Measurements from ENCODE around the gene DAP.
"Not testable (repeated sequence)": the region's sequence is repeated elsewhere in the genome, so short reads cannot be mapped to it uniquely, and the experiment has no call there.

Gene DAP

DNA sequence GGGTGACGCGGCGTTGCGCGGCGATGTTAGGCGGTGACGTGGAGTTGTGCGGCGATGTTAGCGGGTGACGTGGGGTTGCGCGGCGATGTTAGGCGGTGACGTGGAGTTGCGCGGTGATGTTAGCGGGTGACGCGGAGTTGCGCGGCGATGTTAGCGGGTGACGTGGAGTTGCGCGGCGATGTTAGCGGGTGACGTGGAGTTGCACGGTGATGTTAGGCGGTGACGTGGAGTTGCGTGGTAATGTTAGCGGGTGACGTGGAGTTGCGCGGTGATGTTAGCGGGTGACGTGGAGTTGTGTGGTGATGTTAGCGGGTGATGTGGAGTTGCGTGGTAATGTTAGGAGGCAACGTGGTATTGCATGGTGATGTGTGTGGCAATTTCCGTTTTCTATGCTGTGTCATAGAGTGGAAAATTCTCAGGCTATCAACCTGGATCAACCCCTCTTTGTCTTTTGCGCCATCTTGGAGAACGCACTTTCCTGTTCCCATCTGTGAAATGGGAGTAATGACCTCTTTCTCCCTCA lies 121.1 kb downstream of the DAP start:
- Histone ChIP-seq H3K9ac (ENCODE audit: low read depth, low read length) (no peak overlapping the region), H3K36me3 (ENCODE audit: insufficient read depth, low read length) (no peaks in the 10 kb centered on the region), H3K27me3 (ENCODE audit: control insufficient read depth, insufficient read depth, low read length) (no peaks in the 10 kb centered on the region), H3K9me3 (replicated peaks; ENCODE audit: low read length) (no peaks in the 10 kb centered on the region), H3K4me3 (ENCODE audit: low read length) (no peak overlapping the region), H3K4me2 (ENCODE audit: low read length) (no peak overlapping the region), H3K4me1 (ENCODE audit: control insufficient read depth, insufficient read depth, low read length) (peaks cover 9% of the 10 kb centered on the region)

- H3K4me2 ChIP-seq (ENCODE audit: low read length); H3K9me3 ChIP-seq (replicated peaks; ENCODE audit: low read length); H3K4me3 ChIP-seq (ENCODE audit: low read length); H3K4me1 ChIP-seq (ENCODE audit: control insufficient read depth, insufficient read depth, low read length); H3K36me3 ChIP-seq (ENCODE audit: insufficient read depth, low read length); H3K27me3 ChIP-seq (ENCODE audit: control insufficient read depth, insufficient read depth, low read length); H3K9ac ChIP-seq (ENCODE audit: low read depth, low read length): not testable (repeated sequence)
Observed at GRCh38 chr5:10638723-10639122, 122.3 kb downstream of the DAP start.

- H3K27me3 ChIP-seq (ENCODE audit: control insufficient read depth, insufficient read depth, low read length), result no peaks in the 10 kb centered on the region
- no peak overlapping the region for H3K4me2 ChIP-seq (ENCODE audit: low read length)
- no peak overlapping the region for H3K9ac ChIP-seq (ENCODE audit: low read depth, low read length)
- H3K36me3 ChIP-seq (ENCODE audit: insufficient read depth, low read length), result no peaks in the 10 kb centered on the region
- peaks cover 9% of the 10 kb centered on the region for H3K4me1 ChIP-seq (ENCODE audit: control insufficient read depth, insufficient read depth, low read length)
- H3K9me3 ChIP-seq (replicated peaks; ENCODE audit: low read length), result no peaks in the 10 kb centered on the region
- no peak overlapping the region for H3K4me3 ChIP-seq (ENCODE audit: low read length)
Observed at GRCh38 chr5:10637944-10638343, 123.1 kb downstream of the DAP start.

DNA sequence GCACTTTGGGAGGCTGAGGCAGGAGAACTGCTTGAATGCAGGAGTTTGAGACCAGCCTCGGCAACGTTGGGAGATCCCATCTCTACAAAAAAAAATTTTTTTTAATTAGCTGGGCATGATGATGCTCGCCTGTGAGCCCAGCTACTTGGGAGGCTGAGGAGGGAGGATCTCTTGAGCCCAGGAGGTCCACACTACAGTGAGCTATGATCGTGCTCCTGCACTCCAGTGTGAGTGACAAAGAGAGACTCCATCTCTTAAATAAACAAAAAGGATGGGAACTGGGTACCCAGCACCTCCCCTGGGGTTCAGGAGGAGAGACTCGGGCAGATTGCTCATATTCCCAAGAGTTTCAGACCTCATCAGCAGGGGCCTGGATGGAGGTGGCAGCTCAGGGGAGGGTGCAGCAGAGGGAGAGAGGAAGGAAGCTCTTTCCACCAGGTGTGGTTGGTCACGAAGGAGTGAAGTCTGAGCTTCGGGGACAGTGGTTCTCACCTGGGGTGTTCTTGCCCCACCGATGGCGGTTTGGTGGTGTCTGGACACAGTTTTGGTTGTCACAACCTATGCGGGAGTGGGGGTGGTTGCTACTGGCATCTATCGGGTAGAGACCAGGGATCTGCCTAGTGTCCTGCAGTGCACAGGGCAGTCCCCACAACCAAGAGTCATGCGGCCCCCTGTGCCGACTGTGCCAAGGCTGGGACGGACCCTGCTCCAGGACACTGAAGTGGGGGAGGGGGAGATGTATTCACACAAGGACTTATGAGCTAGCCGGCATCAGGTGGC lies 124.5 kb downstream of the DAP start:
- H3K4me1 ChIP-seq (ENCODE audit: control insufficient read depth, insufficient read depth, low read length), result peaks cover 9% of the 10 kb centered on the region
- no peaks in the 10 kb centered on the region for H3K27me3 ChIP-seq (ENCODE audit: control insufficient read depth, insufficient read depth, low read length)
- H3K9ac ChIP-seq (ENCODE audit: low read depth, low read length), result no peak overlapping the region
- H3K9me3 ChIP-seq (replicated peaks; ENCODE audit: low read length), result no peaks in the 10 kb centered on the region
- no peak overlapping the region for H3K4me3 ChIP-seq (ENCODE audit: low read length)
- no peak overlapping the region for H3K4me2 ChIP-seq (ENCODE audit: low read length)
- no peaks in the 10 kb centered on the region for H3K36me3 ChIP-seq (ENCODE audit: insufficient read depth, low read length)

GRCh38 chr5:10635867-10636350 lies 125.1 kb downstream of the DAP start:
- Histone ChIP-seq H3K27me3 (ENCODE audit: control insufficient read depth, insufficient read depth, low read length) (no peaks in the 10 kb centered on the region), H3K9me3 (replicated peaks; ENCODE audit: low read length) (no peaks in the 10 kb centered on the region), H3K9ac (ENCODE audit: low read depth, low read length) (no peak overlapping the region), H3K36me3 (ENCODE audit: insufficient read depth, low read length) (no peaks in the 10 kb centered on the region), H3K4me1 (ENCODE audit: control insufficient read depth, insufficient read depth, low read length) (peaks cover 9% of the 10 kb centered on the region), H3K4me2 (ENCODE audit: low read length) (no peak overlapping the region), H3K4me3 (ENCODE audit: low read length) (no peak overlapping the region)

DNA sequence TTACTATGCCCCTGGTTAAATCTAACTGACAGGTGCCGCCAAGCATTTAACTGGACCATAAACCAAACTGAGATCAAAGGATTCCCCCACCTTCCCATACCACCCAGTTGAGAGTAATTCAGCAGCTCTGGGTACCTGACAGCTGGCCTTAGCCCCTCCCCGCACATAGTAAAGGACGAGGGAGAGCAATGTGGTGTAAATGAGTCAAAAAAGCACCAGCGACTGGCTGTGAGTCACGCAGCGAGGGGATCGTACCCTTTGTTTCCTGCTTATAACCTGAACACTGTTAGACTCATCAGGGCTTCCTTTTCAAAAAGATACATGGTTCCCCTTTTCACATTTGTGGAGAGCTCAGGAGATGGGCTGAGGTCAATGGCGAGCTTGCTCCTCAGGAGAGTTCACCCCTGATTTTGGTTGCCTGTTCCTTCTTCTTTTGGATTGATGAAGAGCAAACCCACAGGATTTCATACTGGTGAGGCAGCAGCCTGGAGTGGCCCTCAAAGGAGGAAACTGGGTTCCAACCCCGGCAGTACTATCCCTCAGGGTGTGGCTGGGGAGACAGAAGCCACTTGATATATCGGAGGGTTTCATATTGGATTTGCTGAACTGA lies 125.7 kb downstream of the DAP start:
- Histone ChIP-seq H3K4me2 (ENCODE audit: low read length) (no peak overlapping the region), H3K4me3 (ENCODE audit: low read length) (no peak overlapping the region), H3K9me3 (replicated peaks; ENCODE audit: low read length) (no peaks in the 10 kb centered on the region), H3K4me1 (ENCODE audit: control insufficient read depth, insufficient read depth, low read length) (peaks cover 9% of the 10 kb centered on the region), H3K36me3 (ENCODE audit: insufficient read depth, low read length) (no peaks in the 10 kb centered on the region), H3K27me3 (ENCODE audit: control insufficient read depth, insufficient read depth, low read length) (no peaks in the 10 kb centered on the region), H3K9ac (ENCODE audit: low read depth, low read length) (no peak overlapping the region)

DNA sequence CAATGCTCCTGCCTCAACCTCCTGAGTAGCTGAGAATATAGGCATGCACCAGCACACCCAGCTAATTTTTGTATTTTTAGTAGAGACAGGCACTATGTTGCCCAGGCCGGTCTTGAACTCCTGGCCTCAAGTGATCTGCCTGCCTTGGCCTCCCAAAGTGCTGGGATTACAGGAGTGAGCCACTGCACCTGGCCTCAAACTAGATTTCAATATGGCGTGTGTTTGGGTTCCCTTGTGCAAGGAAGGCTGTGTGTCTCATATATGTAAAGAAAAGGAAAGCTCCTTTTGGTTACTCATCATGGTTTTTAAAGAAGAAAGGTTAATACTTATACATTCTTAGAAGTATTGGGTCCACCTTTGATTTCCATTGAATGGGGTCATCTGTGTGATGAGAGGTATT lies 126.5 kb downstream of the DAP start:
- Histone ChIP-seq H3K9me3 (replicated peaks; ENCODE audit: low read length) (no peaks in the 10 kb centered on the region), H3K9ac (ENCODE audit: low read depth, low read length) (no peak overlapping the region), H3K4me1 (ENCODE audit: control insufficient read depth, insufficient read depth, low read length) (peaks cover 9% of the 10 kb centered on the region), H3K36me3 (ENCODE audit: insufficient read depth, low read length) (no peaks in the 10 kb centered on the region), H3K4me2 (ENCODE audit: low read length) (no peak overlapping the region), H3K27me3 (ENCODE audit: control insufficient read depth, insufficient read depth, low read length) (no peaks in the 10 kb centered on the region), H3K4me3 (ENCODE audit: low read length) (no peak overlapping the region)

- no peak overlapping the region for H3K4me2 ChIP-seq (ENCODE audit: low read length)
- H3K9me3 ChIP-seq (replicated peaks; ENCODE audit: low read length), result no peaks in the 10 kb centered on the region
- H3K27me3 ChIP-seq (ENCODE audit: control insufficient read depth, insufficient read depth, low read length), result no peaks in the 10 kb centered on the region
- no peak overlapping the region for H3K4me3 ChIP-seq (ENCODE audit: low read length)
- H3K4me1 ChIP-seq (ENCODE audit: control insufficient read depth, insufficient read depth, low read length), result peaks cover 9% of the 10 kb centered on the region
- H3K9ac ChIP-seq (ENCODE audit: low read depth, low read length), result no peak overlapping the region
- no peaks in the 10 kb centered on the region for H3K36me3 ChIP-seq (ENCODE audit: insufficient read depth, low read length)
Observed at GRCh38 chr5:10634050-10634449, 127.0 kb downstream of the DAP start.

GRCh38 chr5:10633271-10634049 lies 127.6 kb downstream of the DAP start:
- no peak overlapping the region for H3K4me2 ChIP-seq (ENCODE audit: low read length)
- no peaks in the 10 kb centered on the region for H3K9me3 ChIP-seq (replicated peaks; ENCODE audit: low read length)
- H3K4me3 ChIP-seq (ENCODE audit: low read length), result no peak overlapping the region
- peaks cover 9% of the 10 kb centered on the region for H3K4me1 ChIP-seq (ENCODE audit: control insufficient read depth, insufficient read depth, low read length)
- no peaks in the 10 kb centered on the region for H3K27me3 ChIP-seq (ENCODE audit: control insufficient read depth, insufficient read depth, low read length)
- H3K36me3 ChIP-seq (ENCODE audit: insufficient read depth, low read length), result no peaks in the 10 kb centered on the region
- no peak overlapping the region for H3K9ac ChIP-seq (ENCODE audit: low read depth, low read length)

DNA sequence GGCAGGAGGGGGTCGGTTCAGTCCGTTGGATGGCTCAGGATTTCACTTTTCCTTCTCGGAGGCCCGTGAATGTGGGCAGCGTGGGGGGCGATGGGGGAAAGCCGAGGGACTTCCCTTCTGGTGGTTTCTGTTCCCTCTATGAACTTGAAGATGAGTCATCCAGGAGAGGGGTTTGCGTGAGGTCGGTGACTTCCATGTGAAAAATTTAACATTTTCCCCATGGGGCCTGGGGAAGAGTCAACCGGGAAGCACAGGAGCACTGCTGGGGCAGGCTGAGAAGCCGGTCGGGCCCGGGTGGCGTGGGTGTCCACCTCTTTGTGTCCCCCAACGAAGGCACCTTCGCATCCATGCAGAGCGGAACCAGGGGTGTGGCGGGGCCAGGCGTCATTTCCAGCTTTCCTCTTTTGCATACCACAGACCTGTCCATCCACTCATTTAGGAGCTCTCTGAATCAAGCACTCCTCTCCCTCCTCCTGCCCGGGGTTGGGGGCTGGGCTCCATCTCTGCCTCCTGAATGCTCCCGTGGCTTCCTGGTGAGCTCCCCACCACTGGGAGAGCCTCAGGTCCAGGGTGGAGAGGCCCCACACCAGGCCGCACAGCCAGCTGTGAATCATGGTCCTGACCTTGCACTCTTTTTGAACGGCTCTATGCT lies 128.8 kb downstream of the DAP start:
- no peaks in the 10 kb centered on the region for H3K9me3 ChIP-seq (replicated peaks; ENCODE audit: low read length)
- peaks cover 10% of the 10 kb centered on the region for H3K4me1 ChIP-seq (ENCODE audit: control insufficient read depth, insufficient read depth, low read length)
- no peak overlapping the region for H3K4me3 ChIP-seq (ENCODE audit: low read length)
- H3K9ac ChIP-seq (ENCODE audit: low read depth, low read length), result no peak overlapping the region
- no peaks in the 10 kb centered on the region for H3K27me3 ChIP-seq (ENCODE audit: control insufficient read depth, insufficient read depth, low read length)
- H3K36me3 ChIP-seq (ENCODE audit: insufficient read depth, low read length), result no peaks in the 10 kb centered on the region
- no peak overlapping the region for H3K4me2 ChIP-seq (ENCODE audit: low read length)

Measured in skeletal muscle satellite cell (primary cell).